OCI-LY3 (cell line): Measurements from ENCODE around the gene PRMT3.

Source experiments
- H2AFZ ChIP-seq: fragments of 200-600, 300-600 bp; shearing (Covaris generic); 2 replicates; pipeline ENCODE4 v1.6.0; 2014; ENCODE audit warnings: antibody characterized with exemption, low read depth, low read length
- H3K27ac ChIP-seq: fragments of 200-600, 300-600 bp; sonication (generic); 2 replicates; pipeline ENCODE4 v1.5.1; 2014; ENCODE audit warnings: mild to moderate bottlenecking, low read length, moderate library complexity, mixed read lengths
- H3K27me3 ChIP-seq: fragments of 200-600, 300-600 bp; sonication (generic); 2 replicates; pipeline ENCODE4 v1.6.1; 2014; ENCODE audit warnings: low read depth, low read length, mixed read lengths
- H3K36me3 ChIP-seq: fragments of 200-600, 300-600 bp; sonication (generic); replicated peaks from 2 replicates; pipeline ENCODE3; 2014; ENCODE audit warnings: low read depth, low read length, mixed read lengths
- H3K4me1 ChIP-seq: fragments of 300-600, 200-600 bp; sonication (generic); 2 replicates; pipeline ENCODE4 v1.6.1; 2014; ENCODE audit warnings: low read length, mixed read lengths
- H3K4me2 ChIP-seq: fragments of 200-600, 300-600 bp; sonication (generic); 2 replicates; pipeline ENCODE4 v1.6.1; 2014; ENCODE audit warnings: low read length, mixed read lengths
- H3K4me3 ChIP-seq: fragments of 300-600, 200-600 bp; sonication (generic); 2 replicates; pipeline ENCODE4 v1.5.1; 2014; ENCODE audit warnings: antibody characterized with exemption, mild to moderate bottlenecking, low read length, moderate library complexity
- H3K79me2 ChIP-seq: fragments of 300-600, 200-600 bp; shearing (Covaris generic); 2 replicates; pipeline ENCODE4 v1.6.1; 2014; ENCODE audit warnings: mild to moderate bottlenecking, low read length, mixed read lengths
- H3K9ac ChIP-seq: fragments of 300-600, 200-600 bp; shearing (Covaris generic); 2 replicates; pipeline ENCODE4 v1.6.0; 2014; ENCODE audit warnings: mild to moderate bottlenecking, low read length, moderate library complexity
- H3K9me3 ChIP-seq: fragments of 200-600, 300-600 bp; shearing (Covaris generic); 2 replicates; pipeline ENCODE4 v1.6.1; 2014; ENCODE audit warnings: low read length, mixed read lengths; ENCODE audit not compliant: insufficient read depth
- H4K20me1 ChIP-seq: fragments of 200-600, 300-600 bp; sonication (generic); 2 replicates; pipeline ENCODE4 v1.6.1; 2016; ENCODE audit warnings: low read length, mixed read lengths; ENCODE audit not compliant: insufficient read depth
- CTCF ChIP-seq: fragments of 200-600, 300-600 bp; sonication (generic); IDR thresholded peaks from 2 replicates; pipeline ENCODE4 v1.5.1; 2014; ENCODE audit warnings: antibody characterized with exemption, low read length, low read depth
- EZH2phosphoT487 ChIP-seq: fragments of 200-600 bp; shearing (Covaris generic); IDR thresholded peaks from 2 replicates; pipeline ENCODE4 v1.6.1; 2018; ENCODE audit warnings: antibody characterized with exemption, mixed run types, low read depth

The PRMT3 gene

GRCh38 chr11:20367313-20367948 is 20.1 kb upstream of the PRMT3 start:
- Histone ChIP-seq H3K9me3 (no peaks in the 10 kb centered on the region), H4K20me1 (no peaks in the 10 kb centered on the region), H3K4me1 (0 out of 2 replicates have a peak, but pooled peaks cover 5% of the 10 kb centered on the region), H3K4me2 (peak overlapping the region; percentile 22; the same call in 1 of the 2 replicates), H3K27ac (no peak overlapping the region), H3K27me3 (no peaks in the 10 kb centered on the region), H2AFZ (peak overlapping the region; percentile 39; the same call in 1 of the 2 replicates), H3K9ac (no peak overlapping the region), H3K4me3 (no peak overlapping the region), H3K36me3 (no peaks in the 10 kb centered on the region), H3K79me2 (no peaks in the 10 kb centered on the region; the same call in 1 of the 2 replicates)
- TF ChIP-seq EZH2phosphoT487 (no peak), CTCF (no peak)

GRCh38 chr11:20368438-20368837 is 19.1 kb upstream of the PRMT3 start:
- no peaks in the 10 kb centered on the region for H4K20me1 ChIP-seq
- H3K27ac ChIP-seq, result no peak overlapping the region
- no peak overlapping the region for H3K9ac ChIP-seq
- H3K36me3 ChIP-seq, result no peaks in the 10 kb centered on the region
- H2AFZ ChIP-seq, result no peak overlapping the region
- no peak overlapping the region for H3K4me3 ChIP-seq
- no peak for TF ChIP-seq EZH2phosphoT487
- TF ChIP-seq CTCF, result no peak
- 0 out of 2 replicates have a peak, but pooled peaks cover 5% of the 10 kb centered on the region for H3K4me1 ChIP-seq
- H3K27me3 ChIP-seq, result no peaks in the 10 kb centered on the region
- no peaks in the 10 kb centered on the region; the same call in 1 of the 2 replicates for H3K79me2 ChIP-seq
- no peak overlapping the region for H3K4me2 ChIP-seq
- no peaks in the 10 kb centered on the region for H3K9me3 ChIP-seq

GRCh38 chr11:20369826-20370225 is 17.7 kb upstream of the PRMT3 start:
- H2AFZ ChIP-seq, result no peak overlapping the region

More at GRCh38 chr11:20369826-20370225, 17.7 kb upstream of the PRMT3 start:
- Histone ChIP-seq H3K4me3 (no peak overlapping the region), H3K27ac (no peak overlapping the region), H3K36me3 (no peaks in the 10 kb centered on the region), H3K4me2 (no peak overlapping the region), H3K27me3 (no peaks in the 10 kb centered on the region), H3K79me2 (no peaks in the 10 kb centered on the region), H3K9ac (no peak overlapping the region), H3K4me1 (no peaks in the 10 kb centered on the region), H4K20me1 (no peaks in the 10 kb centered on the region), H3K9me3 (no peaks in the 10 kb centered on the region)
- TF ChIP-seq EZH2phosphoT487 (no peak), CTCF (no peak)
